ENCODE data around the gene PRDX1.

Gene PRDX1

GRCh38 chr1:45563843-45564242 lies 42.2 kb upstream of the PRDX1 start:
- TF ChIP-seq CTCF (conservative IDR thresholded peaks at IDR 0.05): no peak
- H3K27ac ChIP-seq: no peak overlapping the region

GRCh38 chr1:45557422-45557944 lies 35.8 kb upstream of the PRDX1 start:
- TF ChIP-seq CTCF (conservative IDR thresholded peaks at IDR 0.05): no peak
- H3K27ac ChIP-seq: peak overlapping the region; percentile 58

- no peak overlapping the region for H3K27ac ChIP-seq
- no peak for TF ChIP-seq CTCF (conservative IDR thresholded peaks at IDR 0.05)
These were observed 32.5 kb upstream of the PRDX1 start for GRCh38 chr1:45554198-45554597.

- no peak for TF ChIP-seq CTCF (conservative IDR thresholded peaks at IDR 0.05)
- H3K27ac ChIP-seq: peak overlapping the region; percentile 93
These were observed 30.6 kb upstream of the PRDX1 start for GRCh38 chr1:45552331-45552730.

GRCh38 chr1:45551684-45552083 lies 30.0 kb upstream of the PRDX1 start:
- TF ChIP-seq CTCF (conservative IDR thresholded peaks at IDR 0.05): no peak
- H3K27ac ChIP-seq: peak overlapping the region; percentile 93

GRCh38 chr1:45550401-45551351 lies 29.0 kb upstream of the PRDX1 start, which contains the start of gene AKR1A1:
Gene AKR1A1 (plus strand): TSS chr1:45550826. CDS start chr1:45561795, 10,969 bp downstream.
- H3K27ac ChIP-seq: peak within 1 kb of the TSS; percentile 93
- TF ChIP-seq CTCF (conservative IDR thresholded peaks at IDR 0.05): no peak

GRCh38 chr1:45545553-45546310 lies 24.0 kb upstream of the PRDX1 start:
- no peak for TF ChIP-seq CTCF (conservative IDR thresholded peaks at IDR 0.05)
- no peak overlapping the region for H3K27ac ChIP-seq
